ENCODE measurements around the gene NOXA1.

The NOXA1 gene

DNA sequence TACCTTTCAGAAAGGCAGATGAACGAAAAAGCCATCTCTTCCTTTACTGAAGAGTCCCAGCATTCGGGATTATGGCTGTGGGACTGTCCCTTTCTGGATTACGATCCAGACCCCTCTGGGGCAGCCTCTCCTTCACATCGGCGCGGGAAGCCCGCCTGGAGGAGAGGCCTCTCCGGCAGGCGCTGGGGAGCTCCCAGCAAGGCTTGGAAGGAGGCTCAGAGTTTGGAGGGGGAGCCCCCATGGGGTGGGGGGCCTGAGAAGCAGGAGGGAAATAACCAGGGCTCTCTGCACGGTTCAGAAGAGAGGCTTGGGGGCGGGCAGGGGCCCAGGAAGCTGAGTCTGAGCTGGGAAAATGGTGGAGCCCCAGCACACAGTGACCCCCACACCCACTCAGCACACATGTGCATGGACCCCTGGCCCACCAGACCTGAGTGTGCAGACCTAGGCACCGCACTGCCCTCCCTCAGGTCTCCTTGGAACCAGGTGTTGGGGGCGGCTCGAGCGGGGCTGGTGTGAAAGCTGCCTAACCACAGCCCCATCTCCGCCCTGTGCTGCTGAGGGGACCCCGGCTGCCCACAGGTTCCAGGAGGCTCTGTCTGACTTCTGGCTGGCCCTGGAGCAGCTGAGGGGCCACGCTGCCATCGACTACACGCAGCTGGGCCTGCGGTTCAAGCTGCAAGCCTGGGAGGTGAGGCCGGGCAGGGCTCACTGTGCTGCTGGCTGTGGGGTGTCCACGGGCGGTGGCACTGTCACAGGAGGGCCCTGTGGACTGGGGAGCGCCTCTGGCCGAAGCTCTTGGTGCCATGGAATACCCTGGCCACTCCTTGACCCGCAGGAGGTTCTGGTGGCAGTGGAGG is 4.5 kb downstream of the NOXA1 start:
- no peak for DNase-seq (ENCODE audit: low read depth in 2 of 2)

- no peak for DNase-seq (ENCODE audit: low read depth in 2 of 2)
Measured at GRCh38 chr9:137428311-137428630, 5.1 kb downstream of the NOXA1 start.

- DNase-seq (ENCODE audit: low read depth in 2 of 2) = no peak
Measured at GRCh38 chr9:137428841-137429545, 5.8 kb downstream of the NOXA1 start.

- DNase-seq (ENCODE audit: low read depth in 2 of 2) = no peak
Measured at GRCh38 chr9:137429546-137429890, 6.3 kb downstream of the NOXA1 start.

GRCh38 chr9:137429974-137430722 is 7.0 kb downstream of the NOXA1 start:
- no peak for DNase-seq (ENCODE audit: low read depth in 2 of 2)

DNA sequence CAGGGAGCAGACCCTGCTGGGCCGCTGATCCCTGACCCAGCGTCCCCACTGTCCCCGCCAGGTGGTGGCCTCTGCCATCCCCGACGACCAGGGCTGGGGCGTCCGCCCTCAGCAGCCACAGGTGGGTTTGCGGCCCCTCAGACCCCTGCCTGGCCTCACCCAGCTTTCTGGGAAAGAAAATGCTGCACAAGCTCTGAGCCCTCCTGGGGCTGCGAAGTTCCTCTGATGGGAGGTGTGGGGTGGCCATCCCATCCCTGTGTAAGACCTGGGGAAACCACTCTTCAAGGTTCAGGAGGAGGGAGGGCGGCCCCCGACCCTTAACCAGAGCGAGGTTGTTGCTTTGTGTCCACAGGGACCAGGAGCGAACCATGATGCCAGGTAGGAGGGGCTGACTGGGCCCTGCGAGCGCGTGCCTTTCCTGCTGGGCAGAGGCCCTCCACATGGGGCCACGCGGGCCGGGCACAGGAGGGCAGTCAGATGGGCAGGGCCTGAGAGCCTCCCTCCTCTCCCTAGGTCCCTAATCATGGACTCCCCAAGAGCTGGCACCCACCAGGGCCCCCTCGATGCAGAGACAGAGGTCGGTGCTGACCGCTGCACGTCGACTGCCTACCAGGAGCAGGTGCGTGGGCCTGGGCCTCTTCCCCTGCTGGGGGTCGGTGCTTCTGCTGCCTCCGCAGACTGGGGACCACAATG is 7.7 kb downstream of the NOXA1 start:
- no peak for DNase-seq (ENCODE audit: low read depth in 2 of 2)

GRCh38 chr9:137431416-137431931 is 8.3 kb downstream of the NOXA1 start:
- no peak for DNase-seq (ENCODE audit: low read depth in 2 of 2)

DNA sequence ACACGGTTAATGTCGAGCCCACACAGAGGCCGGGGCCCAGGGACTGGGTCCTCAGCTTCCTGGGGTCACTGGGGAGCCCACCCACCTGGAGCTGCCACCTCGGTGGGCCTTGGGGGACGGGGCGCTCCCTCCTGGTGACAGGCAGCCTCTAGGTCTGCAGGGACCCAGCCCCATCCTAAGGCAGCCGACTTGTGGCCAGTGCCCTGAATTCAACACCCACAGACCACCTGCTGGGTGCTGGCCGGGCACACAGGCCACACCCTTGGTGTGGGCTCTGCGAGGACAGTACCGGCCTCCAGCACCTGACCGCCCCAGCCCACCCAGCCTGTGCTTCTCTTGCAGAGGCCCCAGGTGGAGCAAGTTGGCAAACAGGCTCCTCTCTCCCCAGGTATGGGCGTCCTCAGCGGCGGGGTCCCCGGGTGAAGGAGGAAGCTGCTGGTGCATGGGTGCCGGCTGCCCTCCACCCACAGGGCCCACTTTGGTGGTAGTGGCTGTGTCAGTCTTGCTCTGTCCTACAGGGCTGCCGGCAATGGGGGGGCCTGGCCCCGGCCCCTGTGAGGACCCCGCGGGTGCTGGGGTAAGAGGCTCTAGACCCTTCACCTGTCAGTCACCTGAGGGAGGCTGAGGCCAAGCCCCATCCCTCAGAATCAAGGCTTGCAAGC is 9.6 kb downstream of the NOXA1 start:
- DNase-seq (ENCODE audit: low read depth in 2 of 2) = no peak

- no peak for DNase-seq (ENCODE audit: low read depth in 2 of 2)
Measured at GRCh38 chr9:137433349-137433915, 10.2 kb downstream of the NOXA1 start.

- DNase-seq (ENCODE audit: low read depth in 2 of 2) = no peak
Measured at GRCh38 chr9:137433916-137434431, 10.8 kb downstream of the NOXA1 start.

GRCh38 chr9:137434498-137435380 is 11.5 kb downstream of the NOXA1 start:
- no peak for DNase-seq (ENCODE audit: low read depth in 2 of 2)

DNA sequence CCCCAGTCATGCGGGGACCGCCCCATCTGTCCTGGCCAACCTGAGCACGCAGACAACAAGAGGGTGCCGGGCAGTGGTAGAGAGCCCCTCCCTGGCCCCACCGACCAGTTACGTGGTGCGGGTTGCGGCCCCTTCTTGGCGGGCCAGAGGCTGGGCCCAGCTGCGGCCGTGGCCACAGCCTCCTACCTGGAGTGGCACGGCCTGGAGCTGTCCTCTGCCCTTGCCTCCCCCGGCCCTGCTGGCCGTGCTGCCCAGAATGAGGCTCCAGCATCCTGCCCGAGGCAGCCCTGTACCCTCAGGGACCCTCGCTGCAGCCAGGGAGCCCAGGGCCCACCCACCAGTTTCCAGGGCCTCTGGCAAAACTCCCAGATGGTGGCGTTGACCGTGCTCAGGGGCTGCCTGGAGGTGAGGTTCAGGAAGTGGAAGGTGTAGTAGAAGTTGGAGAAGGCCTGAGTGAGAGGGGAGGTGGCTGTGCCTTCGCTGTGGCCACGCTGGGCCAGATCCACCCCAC is 12.2 kb downstream of the NOXA1 start:
- DNase-seq (ENCODE audit: low read depth in 2 of 2) = no peak

DNA sequence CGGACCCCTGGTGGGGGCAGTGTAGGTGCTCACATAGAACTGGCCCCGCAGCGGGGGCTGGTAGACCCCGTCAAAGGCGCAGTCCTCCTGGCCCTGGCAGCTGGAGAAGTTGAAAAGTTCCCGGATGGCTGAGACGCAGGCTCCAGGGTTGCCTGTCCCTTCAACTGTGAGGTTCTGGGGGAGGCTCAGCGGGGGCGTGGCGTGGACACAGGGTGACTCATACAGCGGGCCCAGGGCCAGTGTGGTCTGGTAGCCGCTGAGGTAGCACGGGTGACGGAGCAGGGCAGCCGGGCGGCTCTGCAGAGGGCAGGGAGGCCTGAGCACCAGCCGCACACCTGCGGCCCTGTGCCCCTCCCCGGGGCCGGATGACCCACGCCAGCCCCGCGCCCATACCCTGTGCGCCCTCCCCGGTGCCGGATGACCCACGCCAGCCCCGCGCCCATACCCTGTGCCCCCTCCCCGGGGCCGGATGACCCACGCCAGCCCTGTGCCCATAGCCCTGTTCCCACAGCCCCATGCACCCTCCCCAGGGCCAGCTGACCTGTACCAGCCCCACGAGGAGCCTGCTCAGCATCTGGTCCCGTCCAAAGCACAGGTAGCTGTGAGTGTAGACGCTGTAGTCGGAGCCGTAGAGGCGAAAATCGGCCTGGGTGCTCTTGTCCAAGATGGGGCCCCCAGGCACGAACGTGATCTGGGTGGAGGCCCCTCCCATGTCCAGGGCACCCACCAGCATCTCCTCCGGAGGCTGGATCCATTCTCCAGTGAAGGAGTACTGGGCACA is 13.0 kb downstream of the NOXA1 start:
- DNase-seq (ENCODE audit: low read depth in 2 of 2) = no peak

- DNase-seq (ENCODE audit: low read depth in 2 of 2) = no peak
Measured at GRCh38 chr9:137436761-137437600, 13.8 kb downstream of the NOXA1 start.

GRCh38 chr9:137437691-137438590 is 14.7 kb downstream of the NOXA1 start:
- no peak for DNase-seq (ENCODE audit: low read depth in 2 of 2)

- DNase-seq (ENCODE audit: low read depth in 2 of 2) = no peak
Measured at GRCh38 chr9:137438591-137439157, 15.5 kb downstream of the NOXA1 start.
